ENCODE measurements around the gene BEST1.

The BEST1 gene

GRCh38 chr11:61950035-61950547 is at the start of gene BEST1:
TSS of gene BEST1 (plus strand) at chr11:61950351. CDS start at chr11:61951807, 1,456 bp downstream.
- no peak for DNase-seq

GRCh38 chr11:61901397-61901796 is 48.8 kb upstream of the BEST1 start:
- DNase-seq, result no peak

GRCh38 chr11:61902313-61902712 is 47.8 kb upstream of the BEST1 start:
- no peak for DNase-seq

GRCh38 chr11:61903845-61904244 is 46.3 kb upstream of the BEST1 start:
- DNase-seq, result no peak

GRCh38 chr11:61904539-61905048 is 45.6 kb upstream of the BEST1 start:
- no peak for DNase-seq

- DNase-seq, result no peak
These were observed 45.0 kb upstream of the BEST1 start for GRCh38 chr11:61905067-61905696.

- no peak for DNase-seq
These were observed 44.2 kb upstream of the BEST1 start for GRCh38 chr11:61905801-61906521.

GRCh38 chr11:61906522-61906909 is 43.6 kb upstream of the BEST1 start:
- DNase-seq, result no peak

GRCh38 chr11:61907282-61907681 is 42.9 kb upstream of the BEST1 start:
- DNase-seq, result no peak

GRCh38 chr11:61907871-61908729 is 42.1 kb upstream of the BEST1 start:
- no peak for DNase-seq

- peak; percentile 74 for DNase-seq
These were observed 41.3 kb upstream of the BEST1 start for GRCh38 chr11:61908730-61909316.

GRCh38 chr11:61910187-61911127 is 39.7 kb upstream of the BEST1 start:
- DNase-seq, result peak; percentile 71

GRCh38 chr11:61911128-61911700 is 38.9 kb upstream of the BEST1 start:
- DNase-seq, result no peak

- DNase-seq, result peak; percentile 23
These were observed 38.2 kb upstream of the BEST1 start for GRCh38 chr11:61911701-61912529.

- peak; percentile 27 for DNase-seq
These were observed 37.6 kb upstream of the BEST1 start for GRCh38 chr11:61912530-61912898.

- DNase-seq, result peak; percentile 26
These were observed 37.0 kb upstream of the BEST1 start for GRCh38 chr11:61912991-61913698.

- DNase-seq, result no peak
These were observed 36.3 kb upstream of the BEST1 start for GRCh38 chr11:61913699-61914395.

GRCh38 chr11:61914471-61915171 is 35.5 kb upstream of the BEST1 start:
- no peak for DNase-seq
